Diencephalon (tissue), 1 donor: Measurements from ENCODE around the gene DIAPH2. TPM values are rescaled to one million over a fixed set of nuclear protein-coding genes. Genes with fewer than 3 reads are reported as not detected.

Source experiments
- small RNA-seq: library from RNA; depleted of rRNA; stranded (forward); fragments of <200 nt; gene quantifications from one replicate; pipeline ENCODE3, GENCODE V24; 2014
- total RNA-seq: library from RNA; depleted of rRNA; stranded (reverse); fragments of >200 nt; gene quantifications from one replicate; pipeline ENCODE4 v1.2.3, GENCODE V29; 2014

DIAPH2 gene
- 16.4 TPM for total RNA-seq

DNA sequence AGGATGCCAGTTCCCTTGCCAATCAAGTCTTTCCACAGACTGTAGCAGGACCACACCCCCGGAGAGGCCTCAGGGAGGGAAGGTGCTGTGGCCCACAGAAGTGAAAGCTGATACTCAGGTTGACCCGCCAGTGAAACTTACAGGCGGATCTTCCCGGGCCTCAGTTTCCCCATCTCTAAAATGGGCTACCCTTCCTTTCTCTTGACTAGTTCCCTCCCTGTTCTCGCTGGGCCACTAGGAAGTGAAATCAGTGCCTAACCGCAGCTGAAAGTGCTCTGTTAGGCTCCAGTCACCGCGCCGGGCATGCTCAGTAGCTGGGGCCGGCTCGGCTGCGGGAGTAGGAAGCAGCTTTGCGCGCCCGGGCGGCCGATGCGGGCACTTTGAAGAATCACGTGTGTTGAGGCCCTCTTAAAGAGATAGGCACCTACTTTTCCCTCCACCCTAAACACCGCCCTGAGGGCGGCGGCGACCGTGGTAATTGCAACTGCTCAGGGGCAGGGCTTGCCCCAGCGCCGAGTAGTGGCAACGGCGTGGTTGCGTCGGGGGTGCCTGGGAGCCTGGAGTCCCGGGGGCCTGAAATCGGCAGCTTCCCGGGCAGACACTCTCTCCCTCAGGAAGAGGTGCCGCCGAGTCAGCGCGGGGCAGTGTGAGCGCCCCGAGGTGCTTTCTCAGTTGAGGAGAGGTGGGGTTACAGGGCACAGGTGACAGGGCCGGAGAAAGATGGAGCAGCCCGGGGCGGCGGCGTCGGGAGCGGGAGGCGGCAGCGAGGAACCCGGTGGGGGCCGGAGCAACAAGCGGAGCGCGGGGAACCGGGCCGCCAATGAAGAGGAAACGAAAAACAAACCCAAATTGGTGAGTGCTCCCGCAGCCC is at the start of gene DIAPH2:
TSS of gene DIAPH2 (plus strand) at position 504 of the 871 bp plus-strand sequence.

DNA sequence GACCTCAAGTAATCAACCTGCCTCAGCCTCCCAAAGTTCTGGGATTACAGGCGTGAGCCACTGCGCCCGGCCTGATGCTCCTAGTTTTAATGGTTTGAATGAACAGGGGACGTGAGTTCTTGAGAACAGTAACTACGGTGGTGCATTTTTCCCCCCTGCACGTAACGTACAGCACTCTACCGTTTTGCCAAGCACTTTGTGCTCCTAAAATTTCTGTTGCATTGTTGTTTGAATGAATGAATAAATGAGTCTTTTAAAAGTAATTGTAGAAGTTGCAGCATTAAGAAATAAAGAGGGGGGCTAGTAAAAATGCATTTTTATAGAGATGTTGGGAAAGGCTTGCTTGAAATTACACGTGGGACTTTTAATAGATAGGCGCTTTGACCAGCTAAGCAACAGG is 199.0 kb downstream of the DIAPH2 start, which contains the start of gene RPA4:
TSS of gene RPA4 (plus strand) at position 301 of the 400 bp plus-strand sequence. CDS start 403 bp downstream, outside the sequence.

Small RNAs within 50 kb of the gene (small RNA-seq; reads per million reads assigned to genes)
- gene RF00017 (not detected), gene RF00019 (not detected), gene RN7SL74P (not detected)

Other genes starting within 250 kb of the DIAPH2 start
- 1.2 TPM for gene RPA4, start 199.1 kb downstream of the DIAPH2 start, total RNA-seq